GM12865 (cell line): ENCODE measurements around the gene VPS13D.

Experiments
- DNase-seq: peaks from one replicate; pipeline ENCODE4 v3.0.0; 2010; ENCODE audit warnings: low read depth
- H3K4me3 ChIP-seq: 2 replicates; pipeline ENCODE4 v1.5.1; 2011; ENCODE audit warnings: mild to moderate bottlenecking, low read depth, low read length, control low read depth
- CTCF ChIP-seq: IDR thresholded peaks from 2 replicates; pipeline ENCODE4 v1.5.1; 2011; ENCODE audit warnings: low read length, control low read depth, low read depth, inconsistent platforms; ENCODE audit not compliant: insufficient read depth; ENCODE audit errors: missing control alignments

VPS13D gene

DNA sequence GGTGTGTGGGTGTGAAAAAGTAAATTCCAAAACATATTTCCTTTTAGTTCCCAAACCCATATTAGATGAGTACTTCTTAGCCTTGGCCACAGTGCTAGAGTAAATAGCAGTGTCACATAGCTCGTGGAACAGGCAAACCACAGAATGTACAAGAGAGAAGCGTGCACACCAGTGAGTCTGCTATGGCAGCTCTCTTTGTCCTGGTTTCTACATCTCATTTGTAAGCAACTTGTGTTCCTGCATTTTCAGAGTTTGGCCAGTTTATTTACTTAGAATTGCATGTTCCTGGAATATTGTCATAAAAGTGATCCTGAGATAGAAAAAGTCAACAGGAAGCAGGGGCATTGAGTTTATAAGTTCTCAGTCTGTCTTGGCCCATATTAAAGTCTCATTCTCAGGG lies 246.1 kb downstream of the VPS13D start:
- no peak for TF ChIP-seq CTCF
- H3K4me3 ChIP-seq, result no peak overlapping the region
- DNase-seq, result no peak

DNA sequence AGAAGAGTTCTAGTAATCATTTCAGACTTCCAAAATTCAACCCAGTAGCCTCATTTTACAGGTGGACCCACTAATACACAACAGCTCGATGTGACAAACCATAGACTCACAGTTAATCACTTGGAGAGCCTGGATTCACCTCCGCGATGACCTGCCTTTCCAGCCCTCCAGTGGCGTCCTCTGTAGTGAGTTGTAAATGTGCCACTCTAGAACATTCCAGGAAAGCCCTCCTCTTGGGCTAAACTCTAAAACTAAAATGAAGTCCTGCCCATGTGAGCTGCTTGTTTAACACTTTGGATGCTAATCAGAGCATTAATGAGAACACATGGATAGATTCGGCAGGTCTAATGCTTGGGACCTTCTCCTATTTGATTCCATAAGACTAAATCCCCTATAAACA lies 247.5 kb downstream of the VPS13D start:
- no peak for TF ChIP-seq CTCF
- H3K4me3 ChIP-seq, result no peak overlapping the region
- no peak for DNase-seq

GRCh38 chr1:12477936-12478611 lies 248.2 kb downstream of the VPS13D start:
- no peak overlapping the region for H3K4me3 ChIP-seq
- no peak for TF ChIP-seq CTCF
- DNase-seq, result no peak

DNA sequence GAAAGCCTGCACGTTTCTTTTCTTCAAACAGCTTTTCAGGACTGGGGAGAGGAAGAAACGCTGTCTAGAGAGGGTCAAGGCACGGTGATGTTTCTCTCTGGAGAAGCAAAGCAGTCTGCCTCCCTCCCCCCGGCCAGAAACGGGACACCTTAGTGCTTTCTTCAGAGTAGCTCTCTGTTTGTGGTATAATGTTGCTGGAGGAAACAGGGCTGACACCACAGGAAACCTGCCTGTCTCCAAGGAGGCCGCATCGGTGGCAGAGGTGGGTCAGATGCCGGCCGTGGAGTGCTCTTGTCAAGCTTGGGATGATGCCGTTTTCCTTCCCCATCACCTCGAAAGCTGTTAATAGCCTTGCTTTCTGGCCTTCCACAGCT lies 248.8 kb downstream of the VPS13D start:
- no peak for DNase-seq
- no peak overlapping the region for H3K4me3 ChIP-seq
- no peak for TF ChIP-seq CTCF

DNA sequence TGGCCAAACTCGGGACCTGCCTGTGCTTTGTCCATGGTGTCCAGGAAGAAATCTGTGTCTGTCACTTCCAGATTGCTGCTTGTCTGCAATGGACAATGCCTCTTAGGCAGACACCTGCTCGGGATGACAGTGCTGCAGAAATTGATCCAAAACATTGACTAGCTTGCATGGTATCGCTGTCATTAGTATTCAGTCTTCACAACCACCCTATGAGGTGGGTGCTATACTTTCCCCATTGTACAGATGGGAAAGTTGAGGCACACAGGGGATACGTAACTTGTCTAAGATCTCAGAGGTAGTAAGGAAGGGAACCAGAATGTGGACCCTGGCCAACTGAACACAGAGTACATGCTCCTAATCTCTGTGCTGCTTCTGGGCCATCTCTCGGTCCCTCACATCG lies 249.5 kb downstream of the VPS13D start:
- TF ChIP-seq CTCF, result no peak
- no peak overlapping the region for H3K4me3 ChIP-seq
- no peak for DNase-seq

GRCh38 chr1:12480041-12480440 lies 250.2 kb downstream of the VPS13D start:
- DNase-seq, result no peak
- H3K4me3 ChIP-seq, result no peak overlapping the region
- TF ChIP-seq CTCF, result no peak

- no peak for DNase-seq
- TF ChIP-seq CTCF, result no peak
- H3K4me3 ChIP-seq, result no peak overlapping the region
Measured at GRCh38 chr1:12480748-12481362, 251.0 kb downstream of the VPS13D start.
